ENCODE measurements around the gene RTKN2. TPM values are rescaled to one million over a fixed set of nuclear protein-coding genes. Genes with fewer than 3 reads are reported as not detected.

Gene RTKN2
- total and polyA plus RNA-seq, 10 of the 15 experiments (the other 5 are each of a cell fraction or from before 2014, with no cell fraction given) = 0.10 TPM; not detected in 9

DNA sequence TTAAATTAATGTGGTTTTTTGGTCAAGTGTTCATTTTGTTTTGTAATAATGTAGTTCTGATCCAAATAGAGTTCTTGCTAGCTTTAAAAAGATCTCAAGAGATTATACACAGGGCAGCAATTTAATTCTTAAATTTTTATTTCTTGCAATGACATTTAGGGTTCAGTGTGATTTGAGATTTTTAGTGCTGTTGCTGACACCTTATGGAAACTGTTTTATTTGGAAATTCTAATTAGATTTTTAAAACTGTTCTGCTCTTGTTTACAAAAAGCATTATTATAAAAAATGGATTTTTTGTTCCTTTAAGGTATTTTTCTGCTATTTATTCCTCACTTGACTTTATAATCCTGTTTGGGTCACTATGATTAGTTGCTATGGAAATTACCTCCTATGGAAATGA, 72.1 kb downstream of the RTKN2 start (continued):
- TF ChIP-seq, protein P1, sequence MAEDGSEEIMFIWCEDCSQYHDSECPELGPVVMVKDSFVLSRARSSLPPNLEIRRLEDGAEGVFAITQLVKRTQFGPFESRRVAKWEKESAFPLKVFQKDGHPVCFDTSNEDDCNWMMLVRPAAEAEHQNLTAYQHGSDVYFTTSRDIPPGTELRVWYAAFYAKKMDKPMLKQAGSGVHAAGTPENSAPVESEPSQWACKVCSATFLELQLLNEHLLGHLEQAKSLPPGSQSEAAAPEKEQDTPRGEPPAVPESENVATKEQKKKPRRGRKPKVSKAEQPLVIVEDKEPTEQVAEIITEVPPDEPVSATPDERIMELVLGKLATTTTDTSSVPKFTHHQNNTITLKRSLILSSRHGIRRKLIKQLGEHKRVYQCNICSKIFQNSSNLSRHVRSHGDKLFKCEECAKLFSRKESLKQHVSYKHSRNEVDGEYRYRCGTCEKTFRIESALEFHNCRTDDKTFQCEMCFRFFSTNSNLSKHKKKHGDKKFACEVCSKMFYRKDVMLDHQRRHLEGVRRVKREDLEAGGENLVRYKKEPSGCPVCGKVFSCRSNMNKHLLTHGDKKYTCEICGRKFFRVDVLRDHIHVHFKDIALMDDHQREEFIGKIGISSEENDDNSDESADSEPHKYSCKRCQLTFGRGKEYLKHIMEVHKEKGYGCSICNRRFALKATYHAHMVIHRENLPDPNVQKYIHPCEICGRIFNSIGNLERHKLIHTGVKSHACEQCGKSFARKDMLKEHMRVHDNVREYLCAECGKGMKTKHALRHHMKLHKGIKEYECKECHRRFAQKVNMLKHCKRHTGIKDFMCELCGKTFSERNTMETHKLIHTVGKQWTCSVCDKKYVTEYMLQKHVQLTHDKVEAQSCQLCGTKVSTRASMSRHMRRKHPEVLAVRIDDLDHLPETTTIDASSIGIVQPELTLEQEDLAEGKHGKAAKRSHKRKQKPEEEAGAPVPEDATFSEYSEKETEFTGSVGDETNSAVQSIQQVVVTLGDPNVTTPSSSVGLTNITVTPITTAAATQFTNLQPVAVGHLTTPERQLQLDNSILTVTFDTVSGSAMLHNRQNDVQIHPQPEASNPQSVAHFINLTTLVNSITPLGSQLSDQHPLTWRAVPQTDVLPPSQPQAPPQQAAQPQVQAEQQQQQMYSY (CRISPR knock-in tag; IDR thresholded peaks at IDR 0.05) = no peak
- TF ChIP-seq, protein P2, sequence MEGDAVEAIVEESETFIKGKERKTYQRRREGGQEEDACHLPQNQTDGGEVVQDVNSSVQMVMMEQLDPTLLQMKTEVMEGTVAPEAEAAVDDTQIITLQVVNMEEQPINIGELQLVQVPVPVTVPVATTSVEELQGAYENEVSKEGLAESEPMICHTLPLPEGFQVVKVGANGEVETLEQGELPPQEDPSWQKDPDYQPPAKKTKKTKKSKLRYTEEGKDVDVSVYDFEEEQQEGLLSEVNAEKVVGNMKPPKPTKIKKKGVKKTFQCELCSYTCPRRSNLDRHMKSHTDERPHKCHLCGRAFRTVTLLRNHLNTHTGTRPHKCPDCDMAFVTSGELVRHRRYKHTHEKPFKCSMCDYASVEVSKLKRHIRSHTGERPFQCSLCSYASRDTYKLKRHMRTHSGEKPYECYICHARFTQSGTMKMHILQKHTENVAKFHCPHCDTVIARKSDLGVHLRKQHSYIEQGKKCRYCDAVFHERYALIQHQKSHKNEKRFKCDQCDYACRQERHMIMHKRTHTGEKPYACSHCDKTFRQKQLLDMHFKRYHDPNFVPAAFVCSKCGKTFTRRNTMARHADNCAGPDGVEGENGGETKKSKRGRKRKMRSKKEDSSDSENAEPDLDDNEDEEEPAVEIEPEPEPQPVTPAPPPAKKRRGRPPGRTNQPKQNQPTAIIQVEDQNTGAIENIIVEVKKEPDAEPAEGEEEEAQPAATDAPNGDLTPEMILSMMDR (IDR thresholded peaks at IDR 0.05 in 2 of 3, conservative IDR thresholded peaks at IDR 0.05 in 1 of 3; ENCODE audit: control insufficient read depth in 2 of 3, extremely low read depth in 1 of 3, insufficient read depth in 1 of 3, low read depth in 3 of 3, low read length in 3 of 3) = no peak
- TF ChIP-seq HDAC6 (IDR thresholded peaks at IDR 0.05; ENCODE audit: unreplicated experiment) (no peak), TCF12 (IDR thresholded peaks at IDR 0.05; ENCODE audit: low read depth, low read length) (no peak), MYB (IDR thresholded peaks at IDR 0.05; ENCODE audit: borderline replicate concordance, low read depth, low read length) (no peak), GABPA (IDR thresholded peaks at IDR 0.05; ENCODE audit: low read depth) (no peak), SIX5 (IDR thresholded peaks at IDR 0.05; ENCODE audit: low read depth, low read length, severe bottlenecking) (no peak)
- TF ChIP-seq, protein P3, sequence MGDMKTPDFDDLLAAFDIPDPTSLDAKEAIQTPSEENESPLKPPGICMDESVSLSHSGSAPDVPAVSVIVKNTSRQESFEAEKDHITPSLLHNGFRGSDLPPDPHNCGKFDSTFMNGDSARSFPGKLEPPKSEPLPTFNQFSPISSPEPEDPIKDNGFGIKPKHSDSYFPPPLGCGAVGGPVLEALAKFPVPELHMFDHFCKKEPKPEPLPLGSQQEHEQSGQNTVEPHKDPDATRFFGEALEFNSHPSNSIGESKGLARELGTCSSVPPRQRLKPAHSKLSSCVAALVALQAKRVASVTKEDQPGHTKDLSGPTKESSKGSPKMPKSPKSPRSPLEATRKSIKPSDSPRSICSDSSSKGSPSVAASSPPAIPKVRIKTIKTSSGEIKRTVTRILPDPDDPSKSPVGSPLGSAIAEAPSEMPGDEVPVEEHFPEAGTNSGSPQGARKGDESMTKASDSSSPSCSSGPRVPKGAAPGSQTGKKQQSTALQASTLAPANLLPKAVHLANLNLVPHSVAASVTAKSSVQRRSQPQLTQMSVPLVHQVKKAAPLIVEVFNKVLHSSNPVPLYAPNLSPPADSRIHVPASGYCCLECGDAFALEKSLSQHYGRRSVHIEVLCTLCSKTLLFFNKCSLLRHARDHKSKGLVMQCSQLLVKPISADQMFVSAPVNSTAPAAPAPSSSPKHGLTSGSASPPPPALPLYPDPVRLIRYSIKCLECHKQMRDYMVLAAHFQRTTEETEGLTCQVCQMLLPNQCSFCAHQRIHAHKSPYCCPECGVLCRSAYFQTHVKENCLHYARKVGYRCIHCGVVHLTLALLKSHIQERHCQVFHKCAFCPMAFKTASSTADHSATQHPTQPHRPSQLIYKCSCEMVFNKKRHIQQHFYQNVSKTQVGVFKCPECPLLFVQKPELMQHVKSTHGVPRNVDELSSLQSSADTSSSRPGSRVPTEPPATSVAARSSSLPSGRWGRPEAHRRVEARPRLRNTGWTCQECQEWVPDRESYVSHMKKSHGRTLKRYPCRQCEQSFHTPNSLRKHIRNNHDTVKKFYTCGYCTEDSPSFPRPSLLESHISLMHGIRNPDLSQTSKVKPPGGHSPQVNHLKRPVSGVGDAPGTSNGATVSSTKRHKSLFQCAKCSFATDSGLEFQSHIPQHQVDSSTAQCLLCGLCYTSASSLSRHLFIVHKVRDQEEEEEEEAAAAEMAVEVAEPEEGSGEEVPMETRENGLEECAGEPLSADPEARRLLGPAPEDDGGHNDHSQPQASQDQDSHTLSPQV (IDR thresholded peaks at IDR 0.05) = no peak
- TF ChIP-seq, protein P4, sequence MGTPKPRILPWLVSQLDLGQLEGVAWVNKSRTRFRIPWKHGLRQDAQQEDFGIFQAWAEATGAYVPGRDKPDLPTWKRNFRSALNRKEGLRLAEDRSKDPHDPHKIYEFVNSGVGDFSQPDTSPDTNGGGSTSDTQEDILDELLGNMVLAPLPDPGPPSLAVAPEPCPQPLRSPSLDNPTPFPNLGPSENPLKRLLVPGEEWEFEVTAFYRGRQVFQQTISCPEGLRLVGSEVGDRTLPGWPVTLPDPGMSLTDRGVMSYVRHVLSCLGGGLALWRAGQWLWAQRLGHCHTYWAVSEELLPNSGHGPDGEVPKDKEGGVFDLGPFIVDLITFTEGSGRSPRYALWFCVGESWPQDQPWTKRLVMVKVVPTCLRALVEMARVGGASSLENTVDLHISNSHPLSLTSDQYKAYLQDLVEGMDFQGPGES (IDR thresholded peaks at IDR 0.05) = no peak
